Heart right ventricle (tissue), 16 donors: ENCODE data around the gene PRG3. TPM values are rescaled to one million over a fixed set of nuclear protein-coding genes. Genes with fewer than 3 reads are reported as not detected.

Experiments used
- ATAC-seq, 8 donors: fragments of 200-7000 bp; cut with Tn5 transposase; one replicate each; pipeline ENCODE4 v1.9.1; 2020; ENCODE audit warnings: mild to moderate bottlenecking in 8 of 8, moderate library complexity in 8 of 8, moderate number of reproducible peaks in 1 of 8
- DNase-seq, 2 donors: peaks; one replicate each; pipeline ENCODE4 v3.0.0-alpha.2; 2020
- H3K27ac ChIP-seq, 10 donors: fragments of 200-600 bp; sonication (generic) in 2 of 10; one replicate each; pipeline versions ENCODE4 v1.5.0 to v1.8.0; 2020 to 2022; ENCODE audit warnings: mild to moderate bottlenecking in 3 of 10
- H3K27me3 ChIP-seq, 7 donors: fragments of 200-600 bp; one replicate each; pipeline ENCODE4 v1.8.0; 2021 to 2022; ENCODE audit warnings: mild to moderate bottlenecking in 2 of 7
- H3K36me3 ChIP-seq, 9 donors: fragments of 200-600 bp; sonication (generic) in 1 of 9; one replicate each; pipeline versions ENCODE4 v1.5.0 to v1.8.0; 2020 to 2022; ENCODE audit warnings: mild to moderate bottlenecking in 2 of 9
- H3K4me1 ChIP-seq, 9 donors: fragments of 200-600 bp; sonication (generic) in 1 of 9; one replicate each; pipeline versions ENCODE4 v1.5.0 to v1.8.0; 2020 to 2022; ENCODE audit warnings: mild to moderate bottlenecking in 4 of 9
- H3K4me3 ChIP-seq, 10 donors: fragments of 200-600 bp; sonication (generic) in 2 of 10; one replicate each; pipeline versions ENCODE4 v1.5.0 to v1.8.0; 2020 to 2022; ENCODE audit warnings: mild to moderate bottlenecking in 7 of 10, moderate library complexity in 2 of 10
- H3K9me3 ChIP-seq, 11 donors: fragments of 200-600 bp in 10 of 11; sonication (generic) in 2 of 11; one replicate each; pipeline versions ENCODE4 v1.5.0 to v1.8.0; 2013 to 2022; ENCODE audit warnings: mild to moderate bottlenecking in 2 of 11, control low read depth in 1 of 11, moderate library complexity in 1 of 11
- WGBS, 2 donors: extraction: QIAGEN DNeasy Blood & Tissue Kit; methylation state at CpG; one replicate each; pipeline ENCODE4 v1.1.7; 2013; ENCODE audit warnings: inconsistent platforms in 1 of 2; 5-methylcytosine and 5-hydroxymethylcytosine counted together
- intact Hi-C, 10 donors: fragments of 100-400 bp; cut with DNase I; formaldehyde crosslinking; loops; one replicate each; pipeline versions ENCODE4 v1.11.1 to v1.14.2; 2022
- long read RNA-seq, 3 donors: library from polyadenylated mRNA; unstranded; transcript quantifications; one replicate each; pipeline ENCODE4 v2.0.0, GENCODE V29; 2020 to 2021
- polyA plus RNA-seq, 2 donors: library from polyadenylated mRNA; stranded (reverse); fragments of 200-250 nt; gene quantifications; one replicate each; pipeline ENCODE4 v1.2.3, GENCODE V29; 2013
- total RNA-seq, 10 donors: library from RNA; stranded (reverse); fragmentation: NEBNext Ultra II Directional in 3 of 10; extraction: Animal tissue kit (Norgen Biotek cat#: 25700) in 3 of 10; gene quantifications; one replicate each; pipeline versions ENCODE4 v1.2.1 to v1.2.4, GENCODE V29; 2021 to 2023
- TF ChIP-seq, protein P1 (sequence below), 9 donors: fragments of 200-600 bp; sonication (generic) in 2 of 9; IDR thresholded peaks; one replicate each; pipeline versions ENCODE4 v1.5.0 to v1.8.0; 2021 to 2022; ENCODE audit warnings: antibody characterized with exemption in 9 of 9, mild to moderate bottlenecking in 5 of 9, moderate library complexity in 1 of 9
- donor health status: Arrhythmogenic right ventricular cardiomyopathy.
- donor health status: ischemic (EF 13 %, LVEDD 7.1; RV severe dilation, severe dysfunction).
- donor health status: healthy with polysubstance abuse.
- donor health status: DM: no; HTN: yes; CAD: no.
- donor health status: DM: no; HTN: no; CAD: no.
- donor health status: ischemic (EF 25% LVEDD 6.9; RV normal size, moderate dysfunction).
- donor health status: ischemic (EF 25% LVEDD 5.7; RV mildly dilated, moderate dysfunction).
- donor health status: healthy.
- donor health status: DM: yes; HTN: yes; CAD: no.
- donor health status: Ischemic cardiomyopathy.
- donor health status: ischemic (EF 35%, LVEDD 5.7; RV mildly dilated, moderate dysfunction).
- donor health status: nonischemic (EF 11% LVEDD 7.7; RV severe dilation, severe dysfunction).
- donor health status: DM: yes; HTN: yes; CAD: no.
- donor health status: PGD.
- donor health status: ischemic (EF 29% LVEDD 5.4; RV normal size, mild dysfunction).
- donor health status: nonischemic (EF 23%, LVEDD 6.1; RV moderate dilation, normal function).

The PRG3 gene, protein sequence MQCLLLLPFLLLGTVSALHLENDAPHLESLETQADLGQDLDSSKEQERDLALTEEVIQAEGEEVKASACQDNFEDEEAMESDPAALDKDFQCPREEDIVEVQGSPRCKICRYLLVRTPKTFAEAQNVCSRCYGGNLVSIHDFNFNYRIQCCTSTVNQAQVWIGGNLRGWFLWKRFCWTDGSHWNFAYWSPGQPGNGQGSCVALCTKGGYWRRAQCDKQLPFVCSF
- not detected for total RNA-seq
- not detected for polyA plus RNA-seq
- long read RNA-seq, donor 1, partial matches to known transcripts: 0 of 1 reads
- long read RNA-seq, donor 1, other reads (novel, unspliced or antisense): 1 of 1 reads
- long read RNA-seq, donor 2: 0 reads
- long read RNA-seq, donor 3: 0 reads

DNA sequence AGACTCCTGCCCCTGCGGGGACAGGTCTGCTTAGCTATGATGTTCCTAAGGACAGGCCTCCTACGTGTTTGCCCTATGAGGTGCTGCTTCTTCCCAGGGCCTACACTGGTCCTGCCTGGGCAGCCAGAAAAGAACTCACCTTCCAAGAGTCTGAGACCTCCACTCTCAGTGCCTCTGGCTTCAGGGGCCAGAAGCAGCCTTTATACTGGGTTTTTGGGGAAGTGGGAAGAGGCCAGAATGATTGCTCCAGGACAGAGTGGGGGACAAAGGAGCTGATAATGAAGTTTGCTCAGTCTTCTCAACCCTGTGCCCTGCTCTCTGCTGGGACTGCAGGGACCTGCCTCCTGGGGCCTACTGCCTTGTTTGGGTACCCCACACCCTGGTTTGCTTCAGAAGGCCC, at the start of gene PRG3:
PRG3 (minus strand) TSS at position 176 of the 400 bp plus-strand sequence. CDS start 442 bp downstream, outside the sequence.
- DNase-seq: no peak
- Histone ChIP-seq H3K36me3 (no peaks in the 10 kb centered on the region), H3K9me3 (no peaks in the 10 kb centered on the region), H3K4me1 (no peaks in the 10 kb centered on the region), H3K27ac (no peak within 1 kb of the TSS), H3K4me3 (no peak within 1 kb of the TSS), H3K27me3 (peaks cover 0 to 10% (median 0%) of the 10 kb centered on the region in 7 donors)
- TF ChIP-seq, protein P1, sequence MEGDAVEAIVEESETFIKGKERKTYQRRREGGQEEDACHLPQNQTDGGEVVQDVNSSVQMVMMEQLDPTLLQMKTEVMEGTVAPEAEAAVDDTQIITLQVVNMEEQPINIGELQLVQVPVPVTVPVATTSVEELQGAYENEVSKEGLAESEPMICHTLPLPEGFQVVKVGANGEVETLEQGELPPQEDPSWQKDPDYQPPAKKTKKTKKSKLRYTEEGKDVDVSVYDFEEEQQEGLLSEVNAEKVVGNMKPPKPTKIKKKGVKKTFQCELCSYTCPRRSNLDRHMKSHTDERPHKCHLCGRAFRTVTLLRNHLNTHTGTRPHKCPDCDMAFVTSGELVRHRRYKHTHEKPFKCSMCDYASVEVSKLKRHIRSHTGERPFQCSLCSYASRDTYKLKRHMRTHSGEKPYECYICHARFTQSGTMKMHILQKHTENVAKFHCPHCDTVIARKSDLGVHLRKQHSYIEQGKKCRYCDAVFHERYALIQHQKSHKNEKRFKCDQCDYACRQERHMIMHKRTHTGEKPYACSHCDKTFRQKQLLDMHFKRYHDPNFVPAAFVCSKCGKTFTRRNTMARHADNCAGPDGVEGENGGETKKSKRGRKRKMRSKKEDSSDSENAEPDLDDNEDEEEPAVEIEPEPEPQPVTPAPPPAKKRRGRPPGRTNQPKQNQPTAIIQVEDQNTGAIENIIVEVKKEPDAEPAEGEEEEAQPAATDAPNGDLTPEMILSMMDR (IDR thresholded peaks at IDR 0.05): no peak
- intact Hi-C loops: no loop called here
- WGBS, 2 donors: 68 to 74% methylated on average over 2 of the region's 2 CpGs
- ATAC-seq: no peak

DNA sequence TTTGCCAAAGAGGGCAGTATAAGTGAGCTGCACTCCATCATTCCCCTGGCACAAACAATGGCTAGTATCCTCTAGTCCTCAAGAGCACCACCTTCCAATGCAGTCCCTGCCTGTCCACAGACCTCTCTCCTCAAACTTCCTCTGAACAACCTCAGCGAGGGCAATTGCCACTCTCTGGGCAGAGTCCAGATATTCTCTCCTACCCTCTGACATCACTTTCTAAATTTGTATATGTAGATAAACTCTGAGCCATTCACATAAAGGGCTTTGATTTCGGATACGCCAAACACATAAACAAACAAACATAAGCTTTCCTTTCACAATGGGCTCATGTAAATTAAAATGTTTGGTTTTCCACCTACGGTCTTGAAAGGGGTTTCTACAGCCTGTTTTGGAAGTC, 49.0 kb upstream of the PRG3 start:
- H3K4me3 ChIP-seq: no peak overlapping the region
- WGBS, 2 donors: 45 to 63% methylated on average over 4 of the region's 4 CpGs
- no peaks in the 10 kb centered on the region for H3K27me3 ChIP-seq
- TF ChIP-seq, protein P1 (IDR thresholded peaks at IDR 0.05): no peak
- H3K36me3 ChIP-seq: peaks cover 0 to 8% (median 0%) of the 10 kb centered on the region in 9 donors
- H3K4me1 ChIP-seq: peaks cover 23 to 78% (median 40%) of the 10 kb centered on the region in 9 donors
- no peak for DNase-seq
- peak overlapping the region in 2 of 10 donors; percentile 11 to 38 for H3K27ac ChIP-seq
- ATAC-seq: peak in 1 of 8 donors; percentile 25
- no peaks in the 10 kb centered on the region for H3K9me3 ChIP-seq
- intact Hi-C loops: loop anchor here in 1 of 10 donors (5.0 kb wide), 1 partner anchor 83 kb away; no protein-coding TSS in a partner anchor

DNA sequence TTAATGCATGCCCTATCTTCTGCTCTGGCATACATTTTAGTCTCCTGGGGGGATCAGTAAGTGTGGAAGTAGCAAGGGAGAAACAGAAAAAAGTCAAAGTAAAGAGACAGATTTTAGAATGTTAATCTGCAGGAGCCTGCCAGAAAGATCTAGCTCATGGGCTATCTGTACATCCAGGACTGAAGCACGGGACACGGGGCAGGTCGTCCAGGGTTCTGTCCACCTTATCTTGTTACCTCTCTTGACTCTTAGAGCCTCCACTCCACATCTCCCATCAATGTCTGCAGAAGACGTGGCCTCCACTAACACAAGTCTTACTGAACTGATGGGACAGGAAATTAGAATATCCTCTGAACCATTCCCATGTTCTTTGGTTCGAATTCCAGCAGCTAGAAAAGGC, 47.7 kb upstream of the PRG3 start:
- WGBS, 2 donors: 57 to 65% methylated on average over 5 of the region's 5 CpGs
- Histone ChIP-seq H3K4me3 (no peak overlapping the region), H3K4me1 (peaks cover 32 to 78% (median 54%) of the 10 kb centered on the region in 9 donors), H3K9me3 (no peaks in the 10 kb centered on the region), H3K27me3 (no peaks in the 10 kb centered on the region), H3K27ac (peak overlapping the region in 3 of 10 donors; percentile 95 to 97 (median 96)), H3K36me3 (peaks cover 0 to 17% (median 0%) of the 10 kb centered on the region in 9 donors)
- ATAC-seq (no peak), DNase-seq (no peak)
- intact Hi-C loops: loop anchor here in 1 of 10 donors (5.0 kb wide), 1 partner anchor 81 kb away; no protein-coding TSS in a partner anchor
- TF ChIP-seq, protein P1 (IDR thresholded peaks at IDR 0.05): no peak

DNA sequence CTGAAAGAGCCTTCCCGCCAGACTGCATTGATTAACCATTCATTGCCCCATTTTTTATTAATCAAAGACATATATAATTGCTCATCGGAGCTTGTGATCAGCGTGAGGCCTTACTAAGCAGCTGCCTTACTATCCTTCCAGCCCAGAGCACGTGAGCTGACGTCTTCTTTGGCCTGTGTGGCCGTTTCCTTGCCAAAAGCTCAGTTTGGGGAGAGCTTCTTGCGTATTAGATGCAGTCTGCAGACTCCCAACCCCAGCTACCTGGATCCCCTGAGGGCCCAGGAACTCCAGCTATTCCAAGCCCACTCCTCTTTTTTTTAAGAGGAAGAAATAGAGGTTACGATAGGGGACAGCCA, 46.8 kb upstream of the PRG3 start:
- peak overlapping the region; percentile 66 to 97 (median 95) for H3K27ac ChIP-seq
- peak; percentile 55 to 85 for DNase-seq
- no peaks in the 10 kb centered on the region for H3K27me3 ChIP-seq
- peak; percentile 5 to 53 (median 33) for ATAC-seq
- H3K9me3 ChIP-seq: no peaks in the 10 kb centered on the region
- H3K4me1 ChIP-seq: peaks cover 32 to 78% (median 58%) of the 10 kb centered on the region in 9 donors
- intact Hi-C loops: loop anchor here in 1 of 10 donors (5.0 kb wide), 1 partner anchor 80 kb away; no protein-coding TSS in a partner anchor
- 49 to 58% methylated on average over 8 of the region's 8 CpGs for WGBS, 2 donors
- peak overlapping the region in 6 of 10 donors; percentile 35 to 67 (median 66) for H3K4me3 ChIP-seq
- peaks cover 0 to 26% (median 4%) of the 10 kb centered on the region in 9 donors for H3K36me3 ChIP-seq
- TF ChIP-seq, protein P1 (IDR thresholded peaks at IDR 0.05): no peak
